Natural killer cell (primary cell): ENCODE measurements around the gene GALNT9. TPM values are rescaled to one million over a fixed set of nuclear protein-coding genes. Genes with fewer than 3 reads are reported as not detected.

Experiments
- ATAC-seq, 3 donors: fragments of 150-1000 bp in 2 of 3; fragments of 200-7000 bp in 1 of 3; cut with Tn5 transposase; 1 replicate in 1 of 3; 2 replicates in 2 of 3; pipeline ENCODE4 v1.10.0; 2021; ENCODE audit warnings: mild to moderate bottlenecking in 2 of 3, moderate library complexity in 2 of 3
- DNase-seq, 2 donors: peaks; one replicate each; pipeline versions ENCODE4 v3.0.0 to v3.0.0-alpha.2; 2013 to 2021; ENCODE audit warnings: mixed read lengths in 1 of 2
- H3K27ac ChIP-seq: one replicate; pipeline ENCODE4 v1.5.1; 2013; ENCODE audit warnings: mild to moderate bottlenecking, low read length
- H3K27me3 ChIP-seq: one replicate; pipeline ENCODE4 v1.6.1; 2013; ENCODE audit warnings: low read length; ENCODE audit not compliant: control insufficient read depth, insufficient read depth
- H3K36me3 ChIP-seq: one replicate; pipeline ENCODE4 v1.6.1; 2013; ENCODE audit warnings: low read length; ENCODE audit not compliant: control insufficient read depth, insufficient read depth
- H3K4me1 ChIP-seq: one replicate; pipeline ENCODE4 v1.6.1; 2013; ENCODE audit warnings: low read length; ENCODE audit not compliant: control insufficient read depth, insufficient read depth
- H3K4me3 ChIP-seq: one replicate; pipeline ENCODE4 v1.5.1; 2013; ENCODE audit warnings: low read length
- H3K9me3 ChIP-seq: one replicate; pipeline ENCODE4 v1.6.1; 2013; ENCODE audit warnings: low read length; ENCODE audit not compliant: control insufficient read depth, insufficient read depth
- H3K27ac Mint-ChIP-seq, 2 donors: one replicate each; pipeline ENCODE4 v1.8.0; 2022; ENCODE audit warnings: mild to moderate bottlenecking in 2 of 2, mixed read lengths in 2 of 2, moderate library complexity in 1 of 2
- H3K27me3 Mint-ChIP-seq, 2 donors: one replicate each; pipeline ENCODE4 v1.8.0; 2022; ENCODE audit warnings: low read depth in 2 of 2, mixed read lengths in 2 of 2
- H3K36me3 Mint-ChIP-seq: one replicate; pipeline ENCODE4 v1.8.0; 2022; ENCODE audit warnings: mixed read lengths
- H3K4me1 Mint-ChIP-seq, 2 donors: one replicate each; pipeline ENCODE4 v1.8.0; 2022; ENCODE audit warnings: mixed read lengths in 2 of 2
- H3K4me3 Mint-ChIP-seq: one replicate; pipeline ENCODE4 v1.8.0; 2022; ENCODE audit warnings: mild to moderate bottlenecking, moderate library complexity, mixed read lengths
- H3K9me3 Mint-ChIP-seq, 2 donors: one replicate each; pipeline ENCODE4 v1.8.0; 2022; ENCODE audit warnings: mixed read lengths in 2 of 2
- CTCF ChIP-seq: fragments of 200-600 bp; IDR thresholded peaks from one replicate; pipeline ENCODE4 v1.8.0; 2022; ENCODE audit warnings: antibody characterized with exemption
- WGBS: methylation state at CpG from one replicate; pipeline ENCODE4 v1.1.7; 2013; ENCODE audit warnings: missing lambda C conversion rate; ENCODE audit not compliant: insufficient coverage; 5-methylcytosine and 5-hydroxymethylcytosine counted together
- intact Hi-C: fragments of 100-400 bp; cut with micrococcal nuclease; formaldehyde crosslinking; loops from one replicate; pipeline ENCODE4 v1.14.2; 2022
- total RNA-seq, 4 donors: library from RNA; stranded (reverse); fragments of 120-200 nt in 1 of 4; gene quantifications; one replicate each; pipeline versions ENCODE4 v1.2.3 to v1.2.4, GENCODE V29; 2013 to 2022

GALNT9 gene
- total RNA-seq, 3 donors from 2014 or later (not counting 1 experiment from before 2014, with no cell fraction given) = not detected

- H3K4me1 Mint-ChIP-seq = peaks cover 0 to 14% of the 10 kb centered on the region in 2 donors
- no peaks in the 10 kb centered on the region for H3K36me3 Mint-ChIP-seq
- no peak for TF ChIP-seq CTCF
- Histone ChIP-seq H3K4me3 (no peak overlapping the region), H3K27me3 (no peaks in the 10 kb centered on the region), H3K36me3 (no peaks in the 10 kb centered on the region), H3K9me3 (no peaks in the 10 kb centered on the region), H3K27ac (no peak overlapping the region), H3K4me1 (peaks cover 4% of the 10 kb centered on the region)
- ATAC-seq (no peak), DNase-seq (no peak)
- H3K27me3 Mint-ChIP-seq = peaks cover 0 to 6% of the 10 kb centered on the region in 2 donors
- H3K4me3 Mint-ChIP-seq = no peak overlapping the region
- WGBS = 84% methylated on average over 17 of the region's 17 CpGs
- no peaks in the 10 kb centered on the region for H3K9me3 Mint-ChIP-seq
- intact Hi-C loops = no loop called here
- no peak overlapping the region for H3K27ac Mint-ChIP-seq
Observed at GRCh38 chr12:132345126-132345525, 15.7 kb upstream of the GALNT9 start.

- intact Hi-C loops = no loop called here
- peaks cover 4% of the 10 kb centered on the region for H3K4me1 ChIP-seq
- Mint-ChIP-seq H3K27ac (no peak overlapping the region), H3K4me3 (no peak overlapping the region), H3K36me3 (no peaks in the 10 kb centered on the region), H3K27me3 (peaks cover 0 to 6% of the 10 kb centered on the region in 2 donors), H3K9me3 (no peaks in the 10 kb centered on the region), H3K4me1 (peaks cover 0 to 14% of the 10 kb centered on the region in 2 donors)
- DNase-seq (no peak), ATAC-seq (no peak)
- no peak for TF ChIP-seq CTCF
- 86% methylated on average over 22 of the region's 23 CpGs for WGBS
- no peaks in the 10 kb centered on the region for H3K27me3 ChIP-seq
- no peak overlapping the region for H3K4me3 ChIP-seq
- H3K36me3 ChIP-seq = no peaks in the 10 kb centered on the region
- no peaks in the 10 kb centered on the region for H3K9me3 ChIP-seq
- H3K27ac ChIP-seq = no peak overlapping the region
Observed at GRCh38 chr12:132344601-132345000, 15.2 kb upstream of the GALNT9 start.

GRCh38 chr12:132344181-132344580 is 14.8 kb upstream of the GALNT9 start:
- 83% methylated on average over 11 of the region's 11 CpGs for WGBS
- H3K36me3 Mint-ChIP-seq = no peaks in the 10 kb centered on the region
- no peaks in the 10 kb centered on the region for H3K9me3 ChIP-seq
- H3K9me3 Mint-ChIP-seq = no peaks in the 10 kb centered on the region
- DNase-seq (no peak), ATAC-seq (no peak)
- no peak overlapping the region for H3K4me3 ChIP-seq
- H3K4me1 ChIP-seq = peaks cover 4% of the 10 kb centered on the region
- H3K27ac ChIP-seq = no peak overlapping the region
- H3K4me1 Mint-ChIP-seq = peaks cover 0 to 14% of the 10 kb centered on the region in 2 donors
- TF ChIP-seq CTCF = no peak
- H3K27me3 ChIP-seq = no peaks in the 10 kb centered on the region
- peaks cover 0 to 6% of the 10 kb centered on the region in 2 donors for H3K27me3 Mint-ChIP-seq
- intact Hi-C loops = no loop called here
- no peak overlapping the region for H3K4me3 Mint-ChIP-seq
- no peaks in the 10 kb centered on the region for H3K36me3 ChIP-seq
- no peak overlapping the region for H3K27ac Mint-ChIP-seq

GRCh38 chr12:132343294-132344004 is 14.1 kb upstream of the GALNT9 start:
- 33% methylated on average over 23 of the region's 23 CpGs for WGBS
- intact Hi-C loops = no loop called here
- peaks cover 4% of the 10 kb centered on the region for H3K4me1 ChIP-seq
- no peaks in the 10 kb centered on the region for H3K36me3 Mint-ChIP-seq
- no peaks in the 10 kb centered on the region for H3K9me3 Mint-ChIP-seq
- H3K27me3 ChIP-seq = no peaks in the 10 kb centered on the region
- peaks cover 0 to 14% of the 10 kb centered on the region in 2 donors for H3K4me1 Mint-ChIP-seq
- H3K9me3 ChIP-seq = no peaks in the 10 kb centered on the region
- H3K27ac Mint-ChIP-seq = no peak overlapping the region
- no peaks in the 10 kb centered on the region for H3K36me3 ChIP-seq
- no peak overlapping the region for H3K27ac ChIP-seq
- H3K27me3 Mint-ChIP-seq = peaks cover 0 to 6% of the 10 kb centered on the region in 2 donors
- H3K4me3 Mint-ChIP-seq = no peak overlapping the region
- H3K4me3 ChIP-seq = no peak overlapping the region
- DNase-seq (no peak), ATAC-seq (no peak)
- no peak for TF ChIP-seq CTCF
